Endothelial cell of umbilical vein (primary cell): ENCODE measurements around the gene ATF6B. TPM values are rescaled to one million over a fixed set of nuclear protein-coding genes. Genes with fewer than 3 reads are reported as not detected.

Experiments used
- BruUV-seq: library from RNA; stranded (reverse); fragments of 400-500 nt; replicated peaks from 2 replicates; lab custom pipeline; 2021; lab: Mats Ljungman, UMichigan
- CTCF ChIA-PET: fragments of 300-600, 350-600 bp; sonication (Branson Sonifier 250); formaldehyde crosslinking; loops from one replicate; lab custom pipeline; 2021; ENCODE audit warnings: antibody characterized with exemption, inconsistent platforms; lab: Charles Lee
- POLR2A ChIA-PET: fragments of 300-600, 350-600 bp; sonication (Branson Sonifier 250); formaldehyde crosslinking; loops from one replicate; lab custom pipeline; 2021; ENCODE audit warnings: antibody characterized with exemption, inconsistent platforms; lab: Charles Lee
- DNase-seq: peaks from one replicate; pipeline ENCODE4 v3.0.0-alpha.2; 2011; ENCODE audit warnings: low read depth, low spot score
- FAIRE-seq: peaks from 2 replicates; lab custom pipeline; 2011; peaks lifted over from hg19 to GRCh38; lab: Jason Lieb, UNC
- H2AFZ ChIP-seq: 2 replicates; pipeline ENCODE4 v1.6.0; 2012; ENCODE audit warnings: low read depth, low read length, control low read depth, inconsistent platforms
- H3K27ac ChIP-seq: 2 replicates; pipeline ENCODE4 v1.5.1; 2011; ENCODE audit warnings: low read depth, mild to moderate bottlenecking, control low read depth, low read length, moderate library complexity; ENCODE audit not compliant: insufficient read depth
- H3K27me3 ChIP-seq, 2 experiments: 2 replicates each; pipeline versions ENCODE4 v1.6.0 to v1.6.1; 2011; ENCODE audit warnings: low read length in 2 of 2, mixed read lengths in 1 of 2; ENCODE audit not compliant: control insufficient read depth in 2 of 2, insufficient read depth in 2 of 2
- H3K36me3 ChIP-seq, 2 experiments: 2 replicates in 1 of 2; 3 replicates in 1 of 2; pipeline ENCODE4 v1.5.1; 2011; ENCODE audit warnings: low read length in 2 of 2, mild to moderate bottlenecking in 1 of 2, moderate library complexity in 1 of 2; ENCODE audit not compliant: control insufficient read depth in 2 of 2, insufficient read depth in 2 of 2; ENCODE audit errors: extremely low read depth in 1 of 2
- H3K4me1 ChIP-seq: 3 replicates; pipeline ENCODE4 v1.5.1; 2011; ENCODE audit warnings: mild to moderate bottlenecking, low read length; ENCODE audit not compliant: control insufficient read depth, insufficient read depth; ENCODE audit errors: extremely low read depth
- H3K4me2 ChIP-seq: 2 replicates; pipeline ENCODE4 v1.6.1; 2011; ENCODE audit warnings: low read length, control low read depth, mixed read lengths; ENCODE audit not compliant: insufficient read depth
- H3K4me3 ChIP-seq, 3 experiments: fragments of 200-600 bp in 1 of 3; sonication (generic), shearing (Covaris generic) in 1 of 3; replicated peaks in 1 of 3; 2 replicates each; pipeline ENCODE4 v1.5.1; 2011 to 2016; ENCODE audit warnings: control low read depth in 3 of 3, low read length in 3 of 3, mild to moderate bottlenecking in 2 of 3, inconsistent platforms in 1 of 3, low read depth in 1 of 3, moderate library complexity in 1 of 3; ENCODE audit not compliant: insufficient read depth in 1 of 3
- H3K79me2 ChIP-seq: 2 replicates; pipeline ENCODE4 v1.6.0; 2012; ENCODE audit warnings: low read length, inconsistent platforms; ENCODE audit not compliant: control insufficient read depth, insufficient read depth
- H3K9ac ChIP-seq: replicated peaks from 2 replicates; pipeline ENCODE3; 2011; ENCODE audit warnings: low read length, control low read depth; ENCODE audit not compliant: insufficient read depth; ENCODE audit errors: extremely low read depth
- H3K9me1 ChIP-seq: replicated peaks from 3 replicates; pipeline ENCODE4 v1.6.0; 2011; ENCODE audit warnings: mild to moderate bottlenecking, low read length; ENCODE audit not compliant: control insufficient read depth, insufficient read depth; ENCODE audit errors: extremely low read depth
- H3K9me3 ChIP-seq: replicated peaks from 2 replicates; pipeline ENCODE4 v1.5.1; 2012; ENCODE audit warnings: low read length, inconsistent platforms; ENCODE audit not compliant: control insufficient read depth, insufficient read depth
- H4K20me1 ChIP-seq: replicated peaks from 2 replicates; pipeline ENCODE3; 2011; ENCODE audit warnings: mild to moderate bottlenecking, low read length; ENCODE audit not compliant: control insufficient read depth, insufficient read depth; ENCODE audit errors: extremely low read depth
- EZH2 ChIP-seq: IDR thresholded peaks from 2 replicates; pipeline ENCODE4 v1.6.1; 2012; ENCODE audit warnings: borderline replicate concordance, low read depth, mild to moderate bottlenecking, moderate library complexity, low read length, inconsistent platforms; ENCODE audit not compliant: severe bottlenecking
- FOS ChIP-seq: IDR thresholded peaks from 2 replicates; pipeline ENCODE4 v1.6.1; 2011; ENCODE audit warnings: mild to moderate bottlenecking, low read length, moderate library complexity, borderline replicate concordance; ENCODE audit not compliant: insufficient read depth
- GATA2 ChIP-seq: IDR thresholded peaks from 2 replicates; pipeline ENCODE4 v1.7.0; 2011; ENCODE audit warnings: low read depth, mild to moderate bottlenecking, moderate library complexity, mixed read lengths, low read length; ENCODE audit not compliant: insufficient read length, insufficient read depth
- JUN ChIP-seq: IDR thresholded peaks from 2 replicates; pipeline ENCODE4 v1.6.1; 2011; ENCODE audit warnings: borderline replicate concordance, low read depth; ENCODE audit not compliant: insufficient read length, insufficient read depth
- MYC ChIP-seq: IDR thresholded peaks from one replicate; pipeline ENCODE4 v1.6.1; 2011; ENCODE audit warnings: mild to moderate bottlenecking, low read depth, low read length
- POLR2A ChIP-seq: IDR thresholded peaks from 2 replicates; pipeline ENCODE4 v1.6.1; 2012; ENCODE audit warnings: low read depth, mild to moderate bottlenecking, control low read depth, low read length
- POLR2AphosphoS5 ChIP-seq: IDR thresholded peaks from 2 replicates; pipeline ENCODE4 v1.6.1; 2012; ENCODE audit warnings: low read depth, mild to moderate bottlenecking, control low read depth, low read length, moderate library complexity; ENCODE audit not compliant: insufficient read depth
- dilution Hi-C: fragments of 300-500 bp; cut with MboI; formaldehyde crosslinking; loops from one replicate; pipeline ENCODE4 v1.15.0; 2019; ENCODE audit warnings: low sequenced_read_pairs; ENCODE audit not compliant: extremely low pct_ligation_motif_present
- intact Hi-C: fragments of 100-400 bp; cut with micrococcal nuclease; formaldehyde crosslinking; loops from one replicate; pipeline ENCODE4 v1.10.0; 2022
- polyA plus RNA-seq, 4 experiments: library from polyadenylated mRNA; depleted of rRNA in 3 of 4; stranded (reverse) in 3 of 4; unstranded in 1 of 4; fragments of >200 nt; gene quantifications; 2 replicates each; pipeline versions ENCODE4 v1.2.1 to v1.2.3, GENCODE V29; 2011 to 2012; ENCODE audit warnings: missing spikeins in 1 of 4
- total RNA-seq: library from RNA; stranded (reverse); gene quantifications from 2 replicates; pipeline ENCODE4 v1.2.3, GENCODE V29; 2021
- TF ChIP-seq, protein P1 (sequence below), 2 donors: IDR thresholded peaks; 1 replicate in 1 of 2; 2 replicates in 1 of 2; pipeline ENCODE4 v1.5.1; 2011; ENCODE audit warnings: low read length in 2 of 2, mild to moderate bottlenecking in 2 of 2, moderate library complexity in 2 of 2, control low read depth in 1 of 2, inconsistent platforms in 1 of 2, low read depth in 1 of 2; ENCODE audit not compliant: insufficient read depth in 1 of 2; ENCODE audit errors: extremely low read depth in 1 of 2
- TF ChIP-seq, protein P2 (sequence below): IDR thresholded peaks from 2 replicates; pipeline ENCODE4 v1.6.1; 2011; ENCODE audit not compliant: insufficient read depth, insufficient read length

The ATF6B gene
- total and polyA plus RNA-seq, 2 donors (not counting 3 experiments of a cell fraction or from before 2014, with no cell fraction given) = 106 to 115 TPM

DNA sequence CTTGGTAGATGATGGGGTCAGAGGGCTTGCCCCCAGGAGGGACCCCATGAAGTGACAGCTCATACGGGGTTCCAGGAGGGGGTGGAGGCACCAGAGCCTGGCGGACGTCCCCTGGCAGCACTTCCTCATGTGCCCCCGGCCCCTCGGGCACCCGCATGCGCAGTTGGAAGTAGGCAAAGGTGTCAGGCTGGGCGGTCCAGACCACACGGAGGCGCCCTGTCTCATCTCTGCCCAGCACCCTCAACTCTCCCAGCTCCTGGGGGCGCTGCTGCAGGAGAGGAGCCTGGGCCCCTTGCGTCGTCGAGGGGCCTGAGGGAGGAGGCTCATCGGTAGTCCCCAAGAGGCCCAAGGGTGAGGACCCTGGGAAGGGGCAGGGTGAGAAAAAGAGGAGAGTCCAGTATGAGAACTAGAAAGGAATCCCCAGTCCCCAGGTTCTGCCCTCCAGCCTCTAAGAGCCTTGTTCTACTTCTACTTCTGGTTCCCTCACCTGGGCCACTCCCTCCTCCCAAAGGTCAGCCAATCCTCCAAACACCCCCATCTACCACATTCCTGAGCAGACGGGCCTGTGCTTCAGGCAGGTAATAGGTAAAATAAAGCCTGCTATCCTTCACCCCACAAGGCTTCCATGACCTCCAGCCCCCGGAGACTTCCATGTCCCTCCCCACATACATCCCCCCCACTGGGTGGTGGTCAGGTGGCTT is 42.1 kb downstream of the ATF6B start:
- H4K20me1 ChIP-seq = no peaks in the 10 kb centered on the region
- peaks cover 8 to 10% of the 10 kb centered on the region in 2 experiments for H3K27me3 ChIP-seq
- FAIRE-seq = no peak
- TF ChIP-seq GATA2 (no peak), EZH2 (no peak), POLR2AphosphoS5 (no peak), FOS (no peak), POLR2A (no peak), MYC (no peak), JUN (no peak)
- TF ChIP-seq, protein P1, sequence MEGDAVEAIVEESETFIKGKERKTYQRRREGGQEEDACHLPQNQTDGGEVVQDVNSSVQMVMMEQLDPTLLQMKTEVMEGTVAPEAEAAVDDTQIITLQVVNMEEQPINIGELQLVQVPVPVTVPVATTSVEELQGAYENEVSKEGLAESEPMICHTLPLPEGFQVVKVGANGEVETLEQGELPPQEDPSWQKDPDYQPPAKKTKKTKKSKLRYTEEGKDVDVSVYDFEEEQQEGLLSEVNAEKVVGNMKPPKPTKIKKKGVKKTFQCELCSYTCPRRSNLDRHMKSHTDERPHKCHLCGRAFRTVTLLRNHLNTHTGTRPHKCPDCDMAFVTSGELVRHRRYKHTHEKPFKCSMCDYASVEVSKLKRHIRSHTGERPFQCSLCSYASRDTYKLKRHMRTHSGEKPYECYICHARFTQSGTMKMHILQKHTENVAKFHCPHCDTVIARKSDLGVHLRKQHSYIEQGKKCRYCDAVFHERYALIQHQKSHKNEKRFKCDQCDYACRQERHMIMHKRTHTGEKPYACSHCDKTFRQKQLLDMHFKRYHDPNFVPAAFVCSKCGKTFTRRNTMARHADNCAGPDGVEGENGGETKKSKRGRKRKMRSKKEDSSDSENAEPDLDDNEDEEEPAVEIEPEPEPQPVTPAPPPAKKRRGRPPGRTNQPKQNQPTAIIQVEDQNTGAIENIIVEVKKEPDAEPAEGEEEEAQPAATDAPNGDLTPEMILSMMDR (IDR thresholded peaks at IDR 0.05; ENCODE audit: extremely low read depth in 1 of 2, insufficient read depth in 1 of 2, low read depth in 1 of 2, low read length in 2 of 2) = no peak
- TF ChIP-seq, protein P2, sequence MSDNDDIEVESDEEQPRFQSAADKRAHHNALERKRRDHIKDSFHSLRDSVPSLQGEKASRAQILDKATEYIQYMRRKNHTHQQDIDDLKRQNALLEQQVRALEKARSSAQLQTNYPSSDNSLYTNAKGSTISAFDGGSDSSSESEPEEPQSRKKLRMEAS = no peak
- H2AFZ ChIP-seq = no peak overlapping the region
- no peak for DNase-seq
- no peak overlapping the region for H3K9ac ChIP-seq
- no TSS peak for BruUV-seq
- dilution Hi-C loops (no loop called here), intact Hi-C loops (no loop called here)
- ChIA-PET POLR2A (no interaction called here), CTCF (no interaction called here)
- H3K9me3 ChIP-seq = no peaks in the 10 kb centered on the region
- H3K36me3 ChIP-seq = no peaks in the 10 kb centered on the region
- H3K9me1 ChIP-seq = no peaks in the 10 kb centered on the region
- no peak overlapping the region for H3K4me3 ChIP-seq
- H3K4me1 ChIP-seq = no peaks in the 10 kb centered on the region
- no peaks in the 10 kb centered on the region for H3K79me2 ChIP-seq
- H3K4me2 ChIP-seq = no peak overlapping the region
- H3K27ac ChIP-seq = no peak overlapping the region
